Osteoblast (primary cell): ENCODE results near the gene NDUFS6. TPM values are rescaled to one million over a fixed set of nuclear protein-coding genes. Genes with fewer than 3 reads are reported as not detected.
A peak's percentile ranks its signal among the peaks of the same experiment; 100 is the strongest.

Experiments
- DNase-seq: peaks from one replicate; pipeline ENCODE4 v3.0.0; 2011; ENCODE audit warnings: low spot score, mixed read lengths; ENCODE audit not compliant: insufficient read length; ENCODE audit errors: missing footprints
- H2AFZ ChIP-seq: 2 replicates; pipeline ENCODE4 v1.6.0; 2011; ENCODE audit warnings: mild to moderate bottlenecking, low read length
- H3K27ac ChIP-seq: 2 replicates; pipeline ENCODE4 v1.5.1; 2011; ENCODE audit warnings: mild to moderate bottlenecking, low read depth, low read length, moderate library complexity
- H3K27me3 ChIP-seq: 2 replicates; pipeline ENCODE4 v1.6.0; 2012; ENCODE audit warnings: mild to moderate bottlenecking, control low read depth, inconsistent platforms, low read length, moderate library complexity; ENCODE audit not compliant: insufficient read depth
- H3K36me3 ChIP-seq: 2 replicates; pipeline ENCODE4 v1.5.1; 2011; ENCODE audit warnings: mild to moderate bottlenecking, low read length, control low read depth, moderate library complexity; ENCODE audit not compliant: insufficient read depth
- H3K4me1 ChIP-seq: 2 replicates; pipeline ENCODE4 v1.5.1; 2011; ENCODE audit warnings: mild to moderate bottlenecking, low read length, control low read depth, moderate library complexity; ENCODE audit not compliant: insufficient read depth
- H3K4me2 ChIP-seq: 2 replicates; pipeline ENCODE4 v1.6.0; 2011; ENCODE audit warnings: mild to moderate bottlenecking, low read length; ENCODE audit not compliant: insufficient read depth
- H3K4me3 ChIP-seq: fragments of 200-600 bp; sonication (generic); 3 replicates; pipeline ENCODE4 v1.5.1; 2012; ENCODE audit warnings: mild to moderate bottlenecking, low read length, inconsistent platforms; ENCODE audit not compliant: insufficient read depth
- H3K79me2 ChIP-seq: 2 replicates; pipeline ENCODE4 v1.6.0; 2012; ENCODE audit warnings: mild to moderate bottlenecking, low read length, control low read depth, inconsistent platforms; ENCODE audit not compliant: insufficient read depth
- H3K9me3 ChIP-seq: 2 replicates; pipeline ENCODE4 v1.5.1; 2011; ENCODE audit warnings: low read depth, low read length, control low read depth
- H4K20me1 ChIP-seq: 2 replicates; pipeline ENCODE4 v1.6.0; 2012; ENCODE audit warnings: mild to moderate bottlenecking, low read length, control low read depth; ENCODE audit not compliant: insufficient read depth
- CTCF ChIP-seq: IDR thresholded peaks from 2 replicates; pipeline ENCODE4 v1.5.1; 2011; ENCODE audit warnings: mild to moderate bottlenecking, low read depth, low read length, moderate library complexity; ENCODE audit errors: extremely low read depth
- total RNA-seq: library from RNA; depleted of rRNA; stranded (reverse); fragments of >200 nt; gene quantifications from 2 replicates; pipeline ENCODE4 v1.2.3, GENCODE V29; 2012

Gene NDUFS6
- total RNA-seq, 1 donor, result 23.9 TPM

GRCh38 chr5:1758574-1758973, 42.6 kb upstream of the NDUFS6 start:
- Histone ChIP-seq H3K27me3 (peaks cover 26% of the 10 kb centered on the region), H4K20me1 (no peaks in the 10 kb centered on the region), H3K4me2 (no peak overlapping the region), H2AFZ (no peak overlapping the region), H3K4me1 (no peaks in the 10 kb centered on the region), H3K36me3 (no peaks in the 10 kb centered on the region), H3K9me3 (peaks cover 2% of the 10 kb centered on the region), H3K27ac (no peak overlapping the region), H3K79me2 (no peaks in the 10 kb centered on the region), H3K4me3 (no peak overlapping the region)
- DNase-seq, result no peak
- TF ChIP-seq CTCF, result no peak

- TF ChIP-seq CTCF, result no peak
- DNase-seq, result peak; percentile 46
- H3K4me3 ChIP-seq, result no peak overlapping the region
- H3K27me3 ChIP-seq, result peaks cover 33% of the 10 kb centered on the region
- peaks cover 2% of the 10 kb centered on the region for H3K9me3 ChIP-seq
- H3K4me1 ChIP-seq, result no peaks in the 10 kb centered on the region
- no peaks in the 10 kb centered on the region for H4K20me1 ChIP-seq
- H3K27ac ChIP-seq, result no peak overlapping the region
- no peak overlapping the region for H2AFZ ChIP-seq
- no peaks in the 10 kb centered on the region for H3K36me3 ChIP-seq
- H3K79me2 ChIP-seq, result no peaks in the 10 kb centered on the region
- no peak overlapping the region for H3K4me2 ChIP-seq
Measured at GRCh38 chr5:1759378-1759970, 41.7 kb upstream of the NDUFS6 start.

- Histone ChIP-seq H3K4me1 (no peaks in the 10 kb centered on the region), H3K27me3 (peaks cover 40% of the 10 kb centered on the region), H3K4me2 (no peak overlapping the region), H3K27ac (no peak overlapping the region), H3K36me3 (no peaks in the 10 kb centered on the region), H2AFZ (no peak overlapping the region), H4K20me1 (no peaks in the 10 kb centered on the region), H3K4me3 (no peak overlapping the region), H3K9me3 (peaks cover 2% of the 10 kb centered on the region), H3K79me2 (no peaks in the 10 kb centered on the region)
- no peak for TF ChIP-seq CTCF
- peak; percentile 10 for DNase-seq
Measured at GRCh38 chr5:1760231-1760630, 41.0 kb upstream of the NDUFS6 start.

GRCh38 chr5:1760656-1761452, 40.4 kb upstream of the NDUFS6 start:
- Histone ChIP-seq H3K4me1 (no peaks in the 10 kb centered on the region), H3K4me2 (no peak overlapping the region), H3K27me3 (peaks cover 45% of the 10 kb centered on the region), H3K9me3 (peaks cover 2% of the 10 kb centered on the region), H2AFZ (no peak overlapping the region), H3K36me3 (no peaks in the 10 kb centered on the region), H3K27ac (no peak overlapping the region), H4K20me1 (no peaks in the 10 kb centered on the region), H3K4me3 (no peak overlapping the region), H3K79me2 (no peaks in the 10 kb centered on the region)
- DNase-seq, result peak; percentile 75
- TF ChIP-seq CTCF, result no peak
